Chondrocyte (in vitro differentiated cells): Measurements from ENCODE around the gene ERC1. TPM values are rescaled to one million over a fixed set of nuclear protein-coding genes. Genes with fewer than 3 reads are reported as not detected.

Experiments used
- DNase-seq: peaks from one replicate; pipeline ENCODE4 v3.0.0; 2021; ENCODE audit warnings: mixed read lengths, low spot score
- H3K27ac Mint-ChIP-seq: one replicate; pipeline ENCODE4 v1.8.0; 2021; ENCODE audit warnings: mild to moderate bottlenecking, moderate library complexity, mixed read lengths; ENCODE audit not compliant: unreplicated experiment
- H3K27me3 Mint-ChIP-seq: 2 replicates; pipeline ENCODE4 v1.8.0; 2021; ENCODE audit warnings: low read depth, mixed read lengths
- H3K36me3 Mint-ChIP-seq: 2 replicates; pipeline ENCODE4 v1.8.0; 2021; ENCODE audit warnings: low read depth, mixed read lengths
- H3K4me1 Mint-ChIP-seq: 2 replicates; pipeline ENCODE4 v1.8.0; 2021; ENCODE audit warnings: low read depth, mild to moderate bottlenecking, mixed read lengths
- H3K4me3 Mint-ChIP-seq: one replicate; pipeline ENCODE4 v1.8.0; 2021; ENCODE audit warnings: mild to moderate bottlenecking, moderate library complexity, mixed read lengths; ENCODE audit not compliant: unreplicated experiment
- H3K9me3 Mint-ChIP-seq: 2 replicates; pipeline ENCODE4 v1.8.0; 2021; ENCODE audit warnings: low read depth, mixed read lengths
- CTCF ChIP-seq: fragments of 200-600 bp; sonication (generic); IDR thresholded peaks from 2 replicates; pipeline ENCODE4 v1.5.0; 2021; ENCODE audit warnings: antibody characterized with exemption, mild to moderate bottlenecking, moderate library complexity
- total RNA-seq: library from RNA; stranded (reverse); gene quantifications from 3 replicates; pipeline ENCODE4 v1.2.1, GENCODE V29; 2021

The ERC1 gene
- total RNA-seq, 1 donor from 2014 or later, result 79.3 TPM

GRCh38 chr12:1322821-1323220 is 331.8 kb downstream of the ERC1 start:
- H3K9me3 Mint-ChIP-seq, result no peaks in the 10 kb centered on the region
- no peak for DNase-seq
- no peak for TF ChIP-seq CTCF
- no peak overlapping the region for H3K4me3 Mint-ChIP-seq
- H3K27me3 Mint-ChIP-seq, result no peaks in the 10 kb centered on the region
- H3K4me1 Mint-ChIP-seq, result peaks cover 17% of the 10 kb centered on the region
- H3K27ac Mint-ChIP-seq, result no peak overlapping the region
- no peaks in the 10 kb centered on the region for H3K36me3 Mint-ChIP-seq

GRCh38 chr12:1324099-1324498 is 333.1 kb downstream of the ERC1 start:
- Mint-ChIP-seq H3K4me1 (peaks cover 6% of the 10 kb centered on the region), H3K36me3 (peaks cover 2% of the 10 kb centered on the region), H3K27me3 (no peaks in the 10 kb centered on the region), H3K27ac (no peak overlapping the region), H3K4me3 (no peak overlapping the region), H3K9me3 (no peaks in the 10 kb centered on the region)
- DNase-seq, result no peak
- no peak for TF ChIP-seq CTCF

- no peak overlapping the region for H3K27ac Mint-ChIP-seq
- H3K9me3 Mint-ChIP-seq, result no peaks in the 10 kb centered on the region
- no peak overlapping the region for H3K4me3 Mint-ChIP-seq
- DNase-seq, result no peak
- H3K27me3 Mint-ChIP-seq, result no peaks in the 10 kb centered on the region
- peaks cover 2% of the 10 kb centered on the region for H3K36me3 Mint-ChIP-seq
- TF ChIP-seq CTCF, result no peak
- H3K4me1 Mint-ChIP-seq, result peaks cover 4% of the 10 kb centered on the region
Measured at GRCh38 chr12:1324910-1325309, 333.9 kb downstream of the ERC1 start.

- no peak overlapping the region for H3K4me3 Mint-ChIP-seq
- TF ChIP-seq CTCF, result no peak
- no peaks in the 10 kb centered on the region for H3K27me3 Mint-ChIP-seq
- no peak overlapping the region for H3K27ac Mint-ChIP-seq
- peaks cover 2% of the 10 kb centered on the region for H3K36me3 Mint-ChIP-seq
- H3K9me3 Mint-ChIP-seq, result peaks cover 2% of the 10 kb centered on the region
- peaks cover 4% of the 10 kb centered on the region for H3K4me1 Mint-ChIP-seq
- no peak for DNase-seq
Measured at GRCh38 chr12:1325666-1326065, 334.6 kb downstream of the ERC1 start.

- no peaks in the 10 kb centered on the region for H3K27me3 Mint-ChIP-seq
- peaks cover 2% of the 10 kb centered on the region for H3K36me3 Mint-ChIP-seq
- H3K4me1 Mint-ChIP-seq, result peaks cover 4% of the 10 kb centered on the region
- H3K9me3 Mint-ChIP-seq, result peaks cover 4% of the 10 kb centered on the region
- H3K27ac Mint-ChIP-seq, result no peak overlapping the region
- no peak overlapping the region for H3K4me3 Mint-ChIP-seq
- no peak for DNase-seq
- TF ChIP-seq CTCF, result no peak
Measured at GRCh38 chr12:1326258-1326657, 335.2 kb downstream of the ERC1 start.
